Ramos (cell line): ENCODE data around the gene SLX9.

Source experiments
- in situ Hi-C: fragments of 300-500 bp; cut with MboI; formaldehyde crosslinking; loops from one replicate; pipeline ENCODE4 v1.14.3; 2022; ENCODE audit warnings: low sequenced_read_pairs; ENCODE audit not compliant: unreplicated experiment

The SLX9 gene

GRCh38 chr21:44943686-44944550, 4.1 kb downstream of the SLX9 start:
- in situ Hi-C loops, result no loop called here

GRCh38 chr21:44944596-44944995, 4.8 kb downstream of the SLX9 start:
- in situ Hi-C loops, result no loop called here

- in situ Hi-C loops, result loop anchor here (5.0 kb wide), 1 partner anchor 181 kb away; no protein-coding TSS in a partner anchor
These were observed 6.6 kb downstream of the SLX9 start for GRCh38 chr21:44946254-44947041.

DNA sequence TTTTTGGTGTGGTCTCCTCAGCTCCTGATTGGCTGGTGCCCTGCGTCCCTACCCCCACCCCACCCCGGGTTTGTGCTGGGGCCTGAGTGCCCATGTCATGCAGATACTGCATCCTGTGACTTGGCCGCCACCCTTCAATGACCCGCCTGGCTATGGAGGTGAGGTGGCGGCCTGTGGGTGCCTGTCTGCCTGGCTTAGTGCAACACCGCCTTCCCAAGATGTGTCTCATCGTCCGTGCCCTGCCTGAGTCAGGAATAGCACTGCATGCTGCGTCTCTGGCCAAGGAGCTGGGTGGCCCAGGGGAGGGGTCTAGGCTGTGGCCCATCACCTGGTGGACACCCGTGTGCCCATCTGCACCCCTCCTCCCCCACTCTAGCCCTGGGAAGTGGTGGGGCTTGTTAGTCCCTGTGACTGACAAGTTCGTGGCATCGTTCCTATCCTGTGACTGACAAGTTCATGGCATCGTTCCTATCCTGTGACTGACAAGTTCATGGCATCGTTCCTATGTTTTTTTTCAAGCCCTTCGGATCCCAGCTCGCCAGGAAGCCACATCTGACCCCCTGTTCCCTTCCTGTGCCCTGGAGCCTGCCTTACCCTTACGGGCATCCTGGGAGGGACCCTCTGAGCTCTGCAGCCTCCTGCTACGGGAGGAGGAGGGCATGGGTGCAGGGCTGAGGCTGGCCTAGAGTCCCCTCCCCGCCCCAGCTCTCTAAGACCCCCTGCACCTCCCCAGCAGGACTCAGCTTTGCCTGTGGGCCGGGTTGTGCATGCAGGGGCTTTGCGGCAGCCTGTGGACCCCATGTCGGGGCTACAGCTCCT, 7.5 kb downstream of the SLX9 start:
- in situ Hi-C loops, result loop anchor here (5.0 kb wide), 1 partner anchor 180 kb away; no protein-coding TSS in a partner anchor

DNA sequence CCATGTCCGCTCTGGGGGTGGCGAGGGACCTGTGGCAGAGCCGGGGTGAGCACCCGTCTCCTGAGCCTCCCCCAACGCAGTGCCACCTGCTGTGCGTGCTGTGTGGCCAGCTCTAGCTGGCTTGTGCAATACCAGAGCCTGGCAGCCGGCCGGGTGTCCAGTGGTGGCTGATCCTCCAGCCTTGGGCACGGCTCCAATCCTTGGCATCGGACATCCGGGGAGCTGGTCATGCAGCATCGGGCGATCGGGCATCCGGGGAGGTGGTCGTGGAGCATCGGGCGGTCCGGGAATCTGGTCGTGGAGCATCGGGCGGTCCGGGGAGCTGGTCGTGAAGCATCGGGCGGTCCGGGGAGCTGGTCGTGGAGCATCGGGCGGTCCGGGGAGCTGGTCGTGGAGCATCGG, 8.1 kb downstream of the SLX9 start:
- in situ Hi-C loops, result loop anchor here (5.0 kb wide), 1 partner anchor 179 kb away; no protein-coding TSS in a partner anchor

DNA sequence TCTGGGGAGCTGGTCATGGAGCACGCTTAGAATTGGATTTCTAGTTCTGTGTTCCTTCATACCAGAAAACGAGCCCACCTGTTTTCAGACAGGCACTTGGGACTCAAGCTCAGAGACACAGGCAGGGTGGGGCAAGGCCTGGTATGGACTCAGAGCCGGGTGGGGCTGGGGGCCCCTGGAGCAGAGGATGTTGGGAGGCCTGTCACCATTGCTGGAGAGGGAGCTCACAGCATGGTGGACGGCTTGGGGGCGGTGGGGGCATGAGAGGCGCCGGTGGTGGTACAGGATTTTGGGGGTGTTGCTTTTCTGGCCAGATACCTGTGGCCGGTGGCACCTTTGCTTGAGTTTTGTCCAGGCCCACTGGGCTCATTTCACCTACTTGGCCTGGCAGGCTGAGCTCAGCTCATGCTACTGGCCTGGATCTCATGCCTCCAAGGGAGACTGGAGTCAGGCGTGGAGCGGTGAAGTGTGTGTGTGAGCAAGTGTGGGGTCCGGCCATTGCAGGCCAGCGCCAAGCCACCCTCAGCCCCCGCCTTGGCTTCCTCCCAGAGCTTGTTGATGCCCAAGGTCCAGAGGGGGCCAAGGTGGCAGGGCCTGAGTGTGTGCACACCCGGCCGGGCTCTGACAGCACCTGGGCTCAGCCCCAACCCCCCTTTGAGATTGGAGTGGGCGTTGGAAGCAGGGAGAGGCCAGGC, 8.7 kb downstream of the SLX9 start:
- in situ Hi-C loops, result loop anchor here (5.0 kb wide), 1 partner anchor 179 kb away; no protein-coding TSS in a partner anchor

- in situ Hi-C loops, result loop anchor here (5.0 kb wide), 1 partner anchor 178 kb away; no protein-coding TSS in a partner anchor
These were observed 9.4 kb downstream of the SLX9 start for GRCh38 chr21:44949161-44949778.

DNA sequence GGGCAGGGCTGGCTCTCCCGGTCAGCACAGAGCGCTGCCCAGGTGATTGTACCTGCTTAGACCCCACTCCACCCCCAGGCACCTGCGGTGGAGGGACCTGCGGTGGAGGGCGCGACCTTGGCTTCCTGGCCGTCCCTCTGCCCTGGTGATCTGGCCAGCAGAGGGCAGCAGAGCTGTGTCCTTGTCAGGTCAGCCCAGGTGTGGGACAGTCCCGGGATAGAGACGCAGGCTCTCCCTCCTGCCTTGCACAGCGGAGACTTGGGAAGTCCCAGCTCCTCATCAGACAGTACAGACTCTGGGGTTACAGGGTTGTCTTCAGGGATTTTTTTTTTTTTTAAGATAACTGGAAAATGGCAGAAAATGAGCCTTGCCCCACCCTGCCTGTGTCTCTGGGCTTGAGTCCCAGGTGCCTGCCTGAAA, 10.0 kb downstream of the SLX9 start:
- in situ Hi-C loops, result loop anchor here (5.0 kb wide), 1 partner anchor 178 kb away; no protein-coding TSS in a partner anchor

DNA sequence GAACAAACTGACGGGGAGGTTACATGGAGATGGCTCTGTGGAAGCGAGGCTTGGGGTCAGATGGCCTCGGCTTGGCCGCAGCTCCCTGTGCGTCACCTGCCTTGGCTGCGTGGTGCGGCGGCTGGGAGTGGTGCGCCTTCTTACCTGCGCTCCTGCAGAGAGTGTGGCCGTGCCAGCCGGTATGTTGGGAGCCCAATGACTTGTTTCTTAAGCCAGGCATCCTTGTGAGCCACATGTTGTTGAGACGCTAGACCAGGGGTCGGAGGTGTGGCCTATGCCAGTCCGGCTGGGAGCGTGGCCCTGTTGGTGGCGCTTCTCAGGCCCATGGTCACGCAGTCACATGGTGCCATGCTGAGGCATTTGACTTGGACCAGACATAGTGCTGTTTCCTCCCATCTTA, 10.5 kb downstream of the SLX9 start:
- in situ Hi-C loops, result no loop called here

GRCh38 chr21:44951186-44951915, 11.5 kb downstream of the SLX9 start:
- in situ Hi-C loops, result no loop called here

DNA sequence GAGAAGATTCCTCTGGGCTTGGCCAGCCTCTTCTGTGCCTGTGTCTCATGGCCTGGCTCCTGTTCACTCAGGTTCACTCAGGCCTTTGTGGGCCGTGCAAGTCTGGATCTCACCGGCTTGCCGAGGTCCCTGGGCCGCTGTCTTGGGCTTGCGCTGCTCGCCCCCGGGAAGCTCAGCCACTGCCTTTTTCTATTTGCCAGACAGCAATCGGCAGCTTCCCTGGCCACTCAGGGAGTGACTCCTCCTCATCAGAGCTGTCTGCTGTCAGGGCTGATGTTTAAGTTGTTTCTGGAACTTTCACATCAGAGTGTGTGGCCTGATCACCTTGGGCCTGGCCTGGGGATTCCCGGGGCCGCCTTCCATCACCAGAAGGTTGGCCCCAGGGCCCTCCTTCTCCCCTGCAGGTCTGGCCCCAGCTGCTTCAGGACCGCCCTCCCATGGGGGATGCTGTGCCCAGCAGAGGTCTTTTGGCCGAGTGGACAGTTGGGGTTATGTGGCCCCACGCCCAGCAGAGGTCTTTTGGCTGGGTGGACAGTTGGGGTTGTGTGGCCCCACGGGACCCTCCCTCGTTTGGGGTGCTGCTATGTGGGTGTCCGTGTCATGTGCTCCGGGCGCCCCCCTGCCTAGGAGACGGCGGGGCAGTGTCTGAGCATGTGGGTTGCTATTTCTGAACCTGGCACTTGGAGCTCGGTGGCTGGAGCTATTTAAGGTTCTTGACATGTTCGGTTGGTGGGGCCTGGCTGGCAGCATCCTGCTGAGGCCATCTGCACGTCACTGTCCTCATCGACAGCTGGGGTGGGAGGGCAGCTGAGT, 12.5 kb downstream of the SLX9 start:
- in situ Hi-C loops, result no loop called here

DNA sequence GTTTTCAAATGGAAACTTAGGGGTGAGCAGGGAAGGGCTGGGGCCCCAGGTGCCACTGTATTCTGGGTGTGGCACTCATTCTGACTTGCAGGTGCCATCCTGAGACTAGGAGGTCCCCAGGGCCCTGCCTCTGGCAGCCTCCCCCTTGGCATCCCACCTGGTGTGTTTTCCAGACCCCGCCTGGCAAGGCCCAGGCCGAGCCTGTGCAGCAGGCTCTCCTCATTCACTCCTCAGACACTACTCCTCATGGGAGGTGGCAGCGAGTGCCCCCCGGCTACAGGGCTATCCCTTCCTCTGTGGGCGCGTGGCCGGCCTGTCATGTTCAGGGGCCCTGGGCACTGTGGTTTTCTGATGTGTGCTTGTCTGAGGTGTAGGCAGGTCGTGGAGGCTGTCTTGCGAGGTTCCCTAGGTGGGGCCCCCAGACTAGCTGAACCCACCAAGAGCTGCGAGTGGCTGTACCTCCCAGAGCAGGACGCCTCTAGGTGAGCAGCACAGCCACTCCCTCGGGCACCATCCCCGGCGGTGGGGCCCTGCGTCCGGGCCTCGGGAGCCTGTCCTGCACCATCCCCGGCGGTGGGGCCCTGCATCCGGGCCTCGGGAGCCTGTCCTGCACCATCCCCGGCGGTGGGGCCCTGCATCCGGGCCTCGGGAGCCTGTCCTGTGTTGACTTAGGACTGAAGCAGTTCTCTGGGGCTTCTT, 13.2 kb downstream of the SLX9 start:
- in situ Hi-C loops, result no loop called here

DNA sequence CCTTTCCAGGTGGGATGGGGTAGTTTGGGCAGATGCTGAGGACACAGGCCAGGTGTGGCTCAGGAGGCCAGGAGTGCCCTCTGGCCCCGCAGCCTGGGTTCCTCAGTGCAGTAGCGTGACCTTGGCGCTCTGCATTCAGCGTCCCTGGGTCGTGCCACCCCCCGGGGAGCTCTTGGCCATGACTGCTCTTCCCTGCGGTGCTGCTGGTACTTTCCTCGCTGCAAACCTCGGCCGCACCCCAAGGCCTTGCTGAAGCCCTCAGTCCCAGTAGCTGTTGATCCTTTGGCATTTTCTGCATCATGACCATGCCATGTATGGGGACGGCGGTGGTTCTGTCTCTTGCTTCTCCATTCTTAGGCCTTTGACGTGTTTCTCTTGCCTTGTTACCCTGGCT, 13.8 kb downstream of the SLX9 start:
- in situ Hi-C loops, result no loop called here

- in situ Hi-C loops, result no loop called here
These were observed 14.5 kb downstream of the SLX9 start for GRCh38 chr21:44954281-44954771.

DNA sequence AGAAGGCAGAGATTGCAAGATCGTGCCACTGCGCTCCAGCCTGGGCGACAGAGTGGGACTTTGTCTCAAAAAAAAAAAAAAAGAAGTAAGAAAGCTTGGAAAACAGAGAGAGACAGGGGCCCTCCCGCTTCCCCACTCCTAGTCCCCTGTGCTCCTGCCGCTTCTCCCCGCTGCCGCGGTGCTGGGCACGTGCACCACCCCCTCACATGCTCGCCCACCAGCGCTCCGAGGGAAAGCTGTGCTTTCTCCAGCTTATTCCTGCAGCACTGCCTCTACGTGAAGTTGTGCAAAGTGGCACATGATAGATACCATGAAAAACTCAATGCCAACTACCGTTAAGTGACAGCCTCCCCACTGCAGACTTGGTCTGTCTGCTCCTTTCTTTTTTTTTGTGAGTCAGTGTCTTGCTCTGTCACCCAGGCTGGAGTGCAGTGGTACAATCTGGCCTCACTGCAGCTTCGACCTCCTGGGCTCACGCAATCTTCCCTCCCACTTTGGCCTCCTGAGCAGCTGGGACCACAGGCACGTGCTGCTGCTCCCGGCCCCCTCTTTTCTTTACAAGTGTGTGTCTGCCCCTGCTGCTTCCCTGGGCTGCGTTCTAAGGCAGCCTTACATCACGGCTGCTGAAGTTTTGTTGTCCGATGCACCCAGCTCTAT, 15.4 kb downstream of the SLX9 start:
- in situ Hi-C loops, result no loop called here

- in situ Hi-C loops, result no loop called here
These were observed 16.0 kb downstream of the SLX9 start for GRCh38 chr21:44955798-44956175.
